Upper lobe of right lung (tissue), 1 donor: Measurements from ENCODE around the gene ZDHHC11. TPM values are rescaled to one million over a fixed set of nuclear protein-coding genes. Genes with fewer than 3 reads are reported as not detected.

Experiments used
- ATAC-seq: fragments of 200-7000 bp; cut with Tn5 transposase; one replicate; pipeline ENCODE4 v1.9.1; 2020; ENCODE audit warnings: mild to moderate bottlenecking, moderate library complexity
- DNase-seq: peaks from one replicate; pipeline ENCODE4 v3.0.0-alpha.2; 2020
- H3K27ac ChIP-seq: fragments of 200-600 bp; one replicate; pipeline ENCODE4 v1.8.0; 2022
- H3K27me3 ChIP-seq: fragments of 200-600 bp; one replicate; pipeline ENCODE4 v1.8.0; 2022; ENCODE audit warnings: mild to moderate bottlenecking
- H3K36me3 ChIP-seq: fragments of 200-600 bp; one replicate; pipeline ENCODE4 v1.8.0; 2022
- H3K4me1 ChIP-seq: fragments of 200-600 bp; one replicate; pipeline ENCODE4 v1.8.0; 2022
- H3K4me3 ChIP-seq: fragments of 200-600 bp; one replicate; pipeline ENCODE4 v1.8.0; 2022; ENCODE audit warnings: mild to moderate bottlenecking
- H3K9me3 ChIP-seq: fragments of 200-600 bp; one replicate; pipeline ENCODE4 v1.8.0; 2022
- CTCF ChIP-seq: fragments of 200-600 bp; IDR thresholded peaks from one replicate; pipeline ENCODE4 v1.8.0; 2022; ENCODE audit warnings: antibody characterized with exemption
- intact Hi-C: fragments of 100-400 bp; cut with DNase I; formaldehyde crosslinking; loops from one replicate; pipeline ENCODE4 v1.11.0; 2022
- total RNA-seq: library from RNA; stranded (reverse); fragmentation: NEBNext Ultra II Directional; extraction: Animal tissue kit (Norgen Biotek cat#: 25700); gene quantifications from one replicate; pipeline ENCODE4 v1.2.1, GENCODE V29; 2021
- donor health status: DM: no; HTN: yes; CAD: no; lungs with severe emphysema.

The ZDHHC11 gene
- total RNA-seq, 1 donor from 2014 or later, result 12.6 TPM

GRCh38 chr5:886036-886435, 35.2 kb upstream of the ZDHHC11 start:
- Histone ChIP-seq H3K27ac (no peak overlapping the region), H3K36me3 (peaks cover 92% of the 10 kb centered on the region), H3K9me3 (no peaks in the 10 kb centered on the region), H3K27me3 (no peaks in the 10 kb centered on the region), H3K4me3 (no peak overlapping the region), H3K4me1 (peaks cover 2% of the 10 kb centered on the region)
- intact Hi-C loops, result no loop called here
- no peak for ATAC-seq
- no peak for TF ChIP-seq CTCF
- DNase-seq, result no peak

- no peak for TF ChIP-seq CTCF
- intact Hi-C loops, result no loop called here
- H3K9me3 ChIP-seq, result no peaks in the 10 kb centered on the region
- ATAC-seq, result peak; percentile 44
- H3K36me3 ChIP-seq, result peaks cover 92% of the 10 kb centered on the region
- H3K4me3 ChIP-seq, result no peak overlapping the region
- H3K4me1 ChIP-seq, result no peaks in the 10 kb centered on the region
- H3K27ac ChIP-seq, result no peak overlapping the region
- no peaks in the 10 kb centered on the region for H3K27me3 ChIP-seq
- DNase-seq, result no peak
These were observed 34.7 kb upstream of the ZDHHC11 start for GRCh38 chr5:885529-885928.

GRCh38 chr5:885127-885442, 34.3 kb upstream of the ZDHHC11 start:
- ATAC-seq, result no peak
- DNase-seq, result no peak
- Histone ChIP-seq H3K4me3 (no peak overlapping the region), H3K27me3 (no peaks in the 10 kb centered on the region), H3K4me1 (no peaks in the 10 kb centered on the region), H3K27ac (no peak overlapping the region), H3K9me3 (no peaks in the 10 kb centered on the region), H3K36me3 (peaks cover 90% of the 10 kb centered on the region)
- intact Hi-C loops, result no loop called here
- TF ChIP-seq CTCF, result no peak

- H3K27me3 ChIP-seq, result no peaks in the 10 kb centered on the region
- no peaks in the 10 kb centered on the region for H3K9me3 ChIP-seq
- peaks cover 84% of the 10 kb centered on the region for H3K36me3 ChIP-seq
- no peak overlapping the region for H3K4me3 ChIP-seq
- DNase-seq (no peak), ATAC-seq (no peak)
- TF ChIP-seq CTCF, result no peak
- H3K27ac ChIP-seq, result no peak overlapping the region
- H3K4me1 ChIP-seq, result no peaks in the 10 kb centered on the region
- intact Hi-C loops, result no loop called here
These were observed 33.8 kb upstream of the ZDHHC11 start for GRCh38 chr5:884345-885126.

- H3K27me3 ChIP-seq, result no peaks in the 10 kb centered on the region
- H3K9me3 ChIP-seq, result no peaks in the 10 kb centered on the region
- intact Hi-C loops, result no loop called here
- H3K27ac ChIP-seq, result no peak overlapping the region
- DNase-seq, result no peak
- no peak for ATAC-seq
- H3K4me3 ChIP-seq, result no peak overlapping the region
- H3K36me3 ChIP-seq, result peaks cover 75% of the 10 kb centered on the region
- H3K4me1 ChIP-seq, result no peaks in the 10 kb centered on the region
- no peak for TF ChIP-seq CTCF
These were observed 32.8 kb upstream of the ZDHHC11 start for GRCh38 chr5:883475-884181.
